Esophagus muscularis mucosa (tissue), 4 donors: ENCODE data around the gene MAN2A1. TPM values are rescaled to one million over a fixed set of nuclear protein-coding genes. Genes with fewer than 3 reads are reported as not detected.

ENCODE experiments used
- DNase-seq: peaks from one replicate; pipeline ENCODE4 v3.0.0-alpha.2; 2017; ENCODE audit errors: extremely low spot score
- H3K27ac ChIP-seq, 4 donors: fragments of 200-600 bp; sonication (generic); replicated peaks in 1 of 4; 1 replicate in 3 of 4; 2 replicates in 1 of 4; pipeline ENCODE4 v1.5.1; 2016 to 2019; ENCODE audit warnings: mild to moderate bottlenecking in 1 of 4
- H3K27me3 ChIP-seq, 4 donors: fragments of 200-600 bp; sonication (generic); one replicate each; pipeline versions ENCODE4 v1.5.1 to v1.6.0; 2016 to 2019
- H3K36me3 ChIP-seq, 4 donors: fragments of 200-600 bp; sonication (generic); one replicate each; pipeline ENCODE4 v1.5.1; 2016 to 2019
- H3K4me1 ChIP-seq, 4 donors: fragments of 200-600 bp; sonication (generic); one replicate each; pipeline ENCODE4 v1.5.1; 2016 to 2019
- H3K4me3 ChIP-seq, 4 donors: fragments of 200-600 bp; sonication (generic); 1 replicate in 2 of 4; 2 replicates in 2 of 4; pipeline ENCODE4 v1.5.1; 2016 to 2019; ENCODE audit warnings: mild to moderate bottlenecking in 4 of 4, moderate library complexity in 1 of 4
- H3K9me3 ChIP-seq, 4 donors: fragments of 200-600 bp; sonication (generic); 1 replicate in 3 of 4; 2 replicates in 1 of 4; pipeline ENCODE4 v1.5.1; 2016 to 2019
- CTCF ChIP-seq, 3 experiments: fragments of 200-600 bp in 2 of 3; fragments of 450-650 bp in 1 of 3; sonication (generic) in 2 of 3; IDR thresholded peaks; one replicate each; pipeline ENCODE4 v1.5.1; 2017 to 2019; ENCODE audit warnings: antibody characterized with exemption in 3 of 3, mild to moderate bottlenecking in 2 of 3, moderate library complexity in 1 of 3
- EP300 ChIP-seq: sonication (generic); formaldehyde crosslinking; IDR thresholded peaks from one replicate; pipeline ENCODE4 v1.6.1; 2017; ENCODE audit warnings: antibody characterized with exemption
- POLR2A ChIP-seq: fragments of 450-650 bp; IDR thresholded peaks from one replicate; pipeline ENCODE4 v1.6.1; 2017; ENCODE audit warnings: antibody characterized with exemption, moderate library complexity, mild to moderate bottlenecking, low read depth
- POLR2AphosphoS5 ChIP-seq, 2 donors: sonication (generic); formaldehyde crosslinking; IDR thresholded peaks; one replicate each; pipeline ENCODE4 v1.6.1; 2017; ENCODE audit warnings: antibody characterized with exemption in 2 of 2
- WGBS: methylation state at CpG from one replicate; pipeline ENCODE4 v1.1.5; 2018; 5-methylcytosine and 5-hydroxymethylcytosine counted together
- intact Hi-C: fragments of 100-400 bp; cut with DNase I; formaldehyde crosslinking; loops from one replicate; pipeline ENCODE4 v1.15.1; 2023
- total RNA-seq, 4 donors: library from RNA; depleted of rRNA; stranded (reverse); fragments of >200 nt; gene quantifications; one replicate each; pipeline versions ENCODE4 v1.1.0 to v1.2.1, GENCODE V29; 2016

MAN2A1 gene
- total RNA-seq, 4 donors from 2014 or later, result 22.3 to 29.5 (median 27.4) TPM

DNA sequence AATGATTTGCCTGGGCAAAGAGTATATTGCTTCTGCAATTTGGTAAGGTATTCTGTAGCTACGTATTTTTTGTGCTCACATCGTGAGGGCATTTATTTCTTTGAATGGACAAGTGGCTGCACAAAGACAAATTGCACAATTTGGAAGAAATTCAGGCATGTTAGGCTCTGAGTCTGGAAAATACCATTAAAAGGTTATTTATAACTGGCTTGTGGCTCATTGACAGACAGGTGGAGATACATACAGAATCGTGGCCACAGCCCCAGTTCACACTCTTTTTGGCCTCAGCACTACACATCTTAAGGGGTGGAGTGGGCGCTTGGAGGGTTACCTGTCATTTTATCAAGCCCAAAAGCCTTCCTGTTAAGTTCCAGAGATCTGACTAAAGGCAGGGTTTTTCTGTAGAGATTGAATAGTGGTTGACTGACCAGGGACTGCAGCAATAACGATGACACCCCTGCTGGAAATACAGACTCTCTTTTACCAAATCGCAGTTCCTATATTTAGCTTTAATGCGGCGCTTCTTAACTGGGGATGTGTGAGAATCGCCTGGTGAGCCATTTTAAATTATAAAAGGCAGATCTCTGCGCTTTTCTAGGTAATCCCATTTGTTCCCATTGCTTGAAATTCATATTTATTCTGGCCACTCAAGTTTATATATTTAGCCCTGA is 14.7 kb downstream of the MAN2A1 start:
- WGBS, result 56% methylated on average over 10 of the region's 10 CpGs
- no peaks in the 10 kb centered on the region for H3K9me3 ChIP-seq

GRCh38 chr5:109705596-109705995 is 15.9 kb downstream of the MAN2A1 start:
- no peak for DNase-seq
- WGBS, result 92% methylated on average over 1 of the region's 1 CpG
- peak overlapping the region in 1 of 4 donors; percentile 54 for H3K27ac ChIP-seq
- no peaks in the 10 kb centered on the region for H3K27me3 ChIP-seq
- no peak overlapping the region for H3K4me3 ChIP-seq
- intact Hi-C loops, result no loop called here
- H3K4me1 ChIP-seq, result peaks cover 14 to 31% (median 29%) of the 10 kb centered on the region in 4 donors
- no peaks in the 10 kb centered on the region for H3K9me3 ChIP-seq
- no peak for TF ChIP-seq POLR2AphosphoS5 (IDR thresholded peaks at IDR 0.05)
- TF ChIP-seq CTCF (IDR thresholded peaks at IDR 0.05), result no peak
- TF ChIP-seq EP300, result no peak
- TF ChIP-seq POLR2A, result no peak
- no peaks in the 10 kb centered on the region for H3K36me3 ChIP-seq

More for the DNA sequence above, 14.7 kb downstream of the MAN2A1 start:
- DNase-seq, result no peak
- no peak for TF ChIP-seq CTCF (IDR thresholded peaks at IDR 0.05)
- TF ChIP-seq POLR2A, result no peak
- TF ChIP-seq POLR2AphosphoS5 (IDR thresholded peaks at IDR 0.05), result peak in 1 of 2 donors; percentile 57
- TF ChIP-seq EP300, result no peak
- H3K27me3 ChIP-seq, result no peaks in the 10 kb centered on the region
- no peaks in the 10 kb centered on the region for H3K36me3 ChIP-seq
- H3K4me3 ChIP-seq, result no peak overlapping the region
- peaks cover 14 to 31% (median 29%) of the 10 kb centered on the region in 4 donors for H3K4me1 ChIP-seq
- peak overlapping the region; percentile 2 to 54 (median 27) for H3K27ac ChIP-seq
- intact Hi-C loops, result no loop called here

DNA sequence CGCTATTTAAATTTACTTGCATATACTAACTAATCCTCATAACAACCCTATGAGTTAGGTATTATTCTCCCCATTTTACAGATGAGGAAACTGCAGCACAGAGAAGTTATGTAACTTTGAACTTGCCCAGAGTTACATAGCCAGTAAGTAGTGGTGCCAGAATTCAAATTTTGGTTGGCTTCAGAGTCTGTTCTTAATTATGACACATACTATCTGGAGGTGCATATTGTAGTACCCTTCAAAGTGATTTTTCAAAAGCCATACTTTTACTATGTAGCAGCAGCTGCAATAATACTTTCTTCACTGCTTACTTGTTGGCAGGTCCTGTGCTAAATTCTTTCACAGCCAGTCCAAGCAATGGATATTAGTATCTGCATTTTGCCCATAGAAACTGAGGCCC is 16.4 kb downstream of the MAN2A1 start:
- H3K4me1 ChIP-seq, result peaks cover 14 to 31% (median 29%) of the 10 kb centered on the region in 4 donors
- no peak overlapping the region for H3K27ac ChIP-seq
- DNase-seq, result no peak
- 96% methylated on average over 1 of the region's 1 CpG for WGBS
- no peaks in the 10 kb centered on the region for H3K27me3 ChIP-seq
- H3K36me3 ChIP-seq, result no peaks in the 10 kb centered on the region
- intact Hi-C loops, result no loop called here
- TF ChIP-seq POLR2A (no peak), EP300 (no peak), CTCF (IDR thresholded peaks at IDR 0.05) (no peak), POLR2AphosphoS5 (IDR thresholded peaks at IDR 0.05) (no peak)
- H3K4me3 ChIP-seq, result no peak overlapping the region
- no peaks in the 10 kb centered on the region for H3K9me3 ChIP-seq

GRCh38 chr5:109707531-109707930 is 17.8 kb downstream of the MAN2A1 start:
- TF ChIP-seq POLR2A (no peak), POLR2AphosphoS5 (IDR thresholded peaks at IDR 0.05) (no peak), CTCF (IDR thresholded peaks at IDR 0.05) (no peak), EP300 (no peak)
- H3K4me1 ChIP-seq, result peaks cover 14 to 31% (median 29%) of the 10 kb centered on the region in 4 donors
- intact Hi-C loops, result no loop called here
- no peak overlapping the region for H3K27ac ChIP-seq
- no peak for DNase-seq
- H3K27me3 ChIP-seq, result no peaks in the 10 kb centered on the region
- no peaks in the 10 kb centered on the region for H3K36me3 ChIP-seq
- no peak overlapping the region for H3K4me3 ChIP-seq
- no peaks in the 10 kb centered on the region for H3K9me3 ChIP-seq
- WGBS, result 78% methylated on average over 2 of the region's 2 CpGs
